ENCODE results near the gene PDE4D.

DNA sequence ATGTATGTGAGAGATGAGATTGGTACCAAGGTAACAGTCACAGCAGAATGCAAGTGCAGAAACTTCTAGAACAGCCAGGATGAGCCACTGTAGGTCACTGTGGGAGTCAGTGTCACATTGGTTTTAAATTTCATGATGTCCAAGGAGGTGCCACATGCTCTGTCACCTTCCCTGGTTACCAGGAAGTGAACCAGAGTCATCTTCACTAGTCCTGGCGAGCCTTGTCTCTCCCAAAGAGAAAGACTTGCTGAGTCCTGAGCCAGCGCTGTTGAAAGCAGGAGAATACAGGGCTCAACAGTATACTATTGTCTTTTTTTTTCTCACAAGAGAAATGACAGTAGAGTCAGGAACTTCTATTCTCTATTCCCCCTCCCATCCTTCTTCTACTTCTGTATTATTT is 695.2 kb downstream of the PDE4D start:
- TF ChIP-seq, protein P1, sequence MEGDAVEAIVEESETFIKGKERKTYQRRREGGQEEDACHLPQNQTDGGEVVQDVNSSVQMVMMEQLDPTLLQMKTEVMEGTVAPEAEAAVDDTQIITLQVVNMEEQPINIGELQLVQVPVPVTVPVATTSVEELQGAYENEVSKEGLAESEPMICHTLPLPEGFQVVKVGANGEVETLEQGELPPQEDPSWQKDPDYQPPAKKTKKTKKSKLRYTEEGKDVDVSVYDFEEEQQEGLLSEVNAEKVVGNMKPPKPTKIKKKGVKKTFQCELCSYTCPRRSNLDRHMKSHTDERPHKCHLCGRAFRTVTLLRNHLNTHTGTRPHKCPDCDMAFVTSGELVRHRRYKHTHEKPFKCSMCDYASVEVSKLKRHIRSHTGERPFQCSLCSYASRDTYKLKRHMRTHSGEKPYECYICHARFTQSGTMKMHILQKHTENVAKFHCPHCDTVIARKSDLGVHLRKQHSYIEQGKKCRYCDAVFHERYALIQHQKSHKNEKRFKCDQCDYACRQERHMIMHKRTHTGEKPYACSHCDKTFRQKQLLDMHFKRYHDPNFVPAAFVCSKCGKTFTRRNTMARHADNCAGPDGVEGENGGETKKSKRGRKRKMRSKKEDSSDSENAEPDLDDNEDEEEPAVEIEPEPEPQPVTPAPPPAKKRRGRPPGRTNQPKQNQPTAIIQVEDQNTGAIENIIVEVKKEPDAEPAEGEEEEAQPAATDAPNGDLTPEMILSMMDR (conservative IDR thresholded peaks at IDR 0.05; ENCODE audit: low read depth, low read length): no peak
- TF ChIP-seq EZH2 (IDR thresholded peaks at IDR 0.05; ENCODE audit: borderline replicate concordance, low read depth, low read length, poor library complexity, severe bottlenecking): no peak
